Mesenteric fat pad (tissue), 1 donor: ENCODE data around the gene AFAP1. TPM values are rescaled to one million over a fixed set of nuclear protein-coding genes. Genes with fewer than 3 reads are reported as not detected.

Experiments used
- DNase-seq: peaks from one replicate; pipeline ENCODE4 v3.0.0-alpha.2; 2020; ENCODE audit warnings: low spot score
- total RNA-seq: library from RNA; stranded (reverse); fragmentation: NEBNext Ultra II Directional; extraction: Animal tissue kit (Norgen Biotek cat#: 25700); gene quantifications from one replicate; pipeline ENCODE4 v1.2.1, GENCODE V29; 2021
- donor health status: DM: yes; HTN: yes; CAD: no.

The AFAP1 gene
- total RNA-seq, 1 donor from 2014 or later, result 33.9 TPM

DNA sequence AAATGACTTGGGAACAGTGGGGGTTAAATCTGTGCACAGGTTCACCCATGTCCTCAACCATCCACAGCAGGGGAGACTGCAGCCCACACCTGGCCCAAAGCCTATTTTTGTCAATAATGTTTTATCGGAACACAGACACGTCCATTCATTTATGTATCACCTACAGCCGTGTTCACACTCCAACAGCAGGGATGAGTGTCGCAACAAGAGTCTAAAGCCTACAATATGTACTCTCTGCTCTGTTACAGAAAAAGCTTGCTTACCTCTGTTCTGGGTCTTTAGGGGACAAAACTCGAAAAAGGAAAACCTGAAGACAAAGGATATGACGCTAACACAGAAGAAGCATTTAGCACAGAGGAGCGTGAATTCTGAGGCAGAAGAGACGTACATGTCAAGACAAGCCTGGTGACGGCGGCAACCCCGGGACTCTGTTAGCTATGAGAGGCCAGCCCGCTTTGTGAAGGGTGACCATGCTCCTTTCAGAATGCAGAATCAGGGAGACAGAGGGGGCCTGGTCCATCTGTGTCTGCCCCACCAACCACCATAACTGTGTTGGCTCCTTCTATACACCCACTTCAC is 45.5 kb downstream of the AFAP1 start:
- DNase-seq, result no peak

DNA sequence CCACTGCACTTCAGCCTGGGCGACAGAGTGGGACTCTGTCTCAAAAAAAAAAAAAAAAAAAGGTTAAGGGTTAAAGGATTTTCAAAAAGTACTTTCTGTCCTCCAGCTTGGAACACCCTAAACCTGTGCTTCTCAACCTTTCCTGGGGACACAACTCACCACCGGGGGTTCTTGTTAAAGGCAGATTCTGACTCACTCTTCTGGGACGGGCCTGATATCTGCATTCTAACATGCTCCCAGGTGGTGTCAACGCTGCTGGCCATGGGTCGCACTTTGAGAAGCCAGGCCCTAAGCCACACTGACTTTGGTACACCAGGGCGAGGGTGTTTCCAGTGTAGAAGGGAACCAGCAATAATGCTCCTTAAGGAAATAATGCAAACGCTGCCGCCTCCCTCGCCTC is 46.1 kb downstream of the AFAP1 start:
- no peak for DNase-seq

DNA sequence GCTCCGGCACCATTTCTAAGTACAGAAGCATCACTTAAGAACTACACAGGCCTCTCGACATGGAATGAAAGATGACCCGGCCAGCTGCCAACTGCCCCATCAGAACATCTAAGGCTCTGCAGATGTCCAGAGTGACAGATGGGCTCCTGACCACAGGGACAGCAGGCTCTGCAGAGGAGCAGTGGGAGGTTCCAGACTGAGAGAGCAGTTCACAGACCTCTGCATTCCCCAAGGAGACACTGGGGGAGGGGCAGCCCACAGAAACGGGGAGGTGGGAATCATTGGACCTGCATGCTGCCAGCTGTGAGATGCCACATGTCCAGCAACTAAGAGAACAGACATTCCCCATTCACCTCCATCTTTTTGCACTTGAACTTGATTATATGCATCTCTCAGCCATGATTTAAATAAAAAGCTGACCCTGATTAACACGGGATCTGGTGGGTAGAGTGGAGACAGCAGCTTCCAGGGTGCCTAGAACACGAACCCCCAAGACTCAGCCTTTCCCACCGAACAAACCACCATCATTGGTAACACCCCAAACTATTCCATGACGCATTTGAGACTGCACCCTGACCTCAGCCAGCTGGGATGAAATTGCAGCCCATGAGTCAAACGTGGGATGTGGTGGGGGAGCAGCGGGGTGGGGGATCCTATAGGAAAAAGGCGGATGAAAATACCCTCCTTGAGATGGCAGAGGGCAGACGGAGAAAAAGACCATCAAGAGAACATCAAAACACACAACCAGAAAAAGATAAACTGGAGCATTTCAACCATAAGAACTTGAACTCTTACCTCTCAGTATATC is 47.2 kb downstream of the AFAP1 start:
- no peak for DNase-seq

DNA sequence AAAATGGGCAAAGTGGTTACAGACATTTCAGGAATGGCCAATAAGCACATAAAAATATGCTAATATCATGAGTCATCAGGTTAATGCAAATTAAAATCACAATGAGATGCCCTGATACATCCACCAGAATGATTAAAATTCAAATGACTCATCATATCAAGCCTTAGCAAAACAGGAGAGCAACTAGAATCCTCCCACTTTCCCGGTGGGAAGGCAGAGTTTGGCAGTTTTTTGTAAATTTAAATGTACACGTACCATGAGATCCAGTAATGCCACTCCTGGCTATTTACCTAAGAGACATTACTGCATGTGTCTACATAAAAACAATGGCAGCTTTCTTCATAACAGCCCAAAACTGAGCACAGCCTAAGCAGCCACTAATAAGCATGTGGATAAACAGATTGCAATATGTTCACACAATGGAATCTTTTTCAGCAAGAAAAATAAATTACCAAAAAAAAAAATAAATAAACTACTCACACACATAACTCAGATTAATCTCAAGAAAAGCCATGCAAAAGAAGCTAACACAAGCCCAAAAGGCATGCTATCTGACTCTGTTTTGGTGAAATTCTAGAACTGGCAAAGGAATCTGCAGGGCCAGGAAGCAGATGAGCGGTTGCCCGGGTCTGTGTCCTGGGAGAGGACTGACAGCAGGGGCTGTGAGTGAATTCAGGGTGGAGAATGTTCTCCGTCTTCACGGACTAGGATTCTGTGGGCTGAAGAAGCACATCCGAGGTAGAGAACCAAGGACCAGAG is 48.8 kb downstream of the AFAP1 start:
- DNase-seq, result no peak

DNA sequence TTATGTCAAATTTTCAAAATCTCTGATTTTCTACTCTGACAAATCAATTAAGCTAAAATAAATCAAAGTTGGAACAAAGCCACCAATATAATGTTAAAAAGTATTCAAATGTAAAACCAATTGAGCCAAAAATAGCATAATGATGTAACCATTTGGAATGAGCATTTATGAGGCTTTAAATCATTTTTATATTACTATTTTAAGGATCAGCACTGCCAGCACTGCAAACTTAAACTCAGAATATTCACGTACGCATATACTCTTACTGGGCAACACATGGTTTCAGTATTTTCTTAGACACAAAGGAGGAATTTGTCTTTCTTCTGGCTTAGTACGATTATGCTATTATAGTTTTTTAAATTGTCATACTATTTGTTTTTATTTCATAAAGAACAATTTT is 52.2 kb downstream of the AFAP1 start:
- DNase-seq, result no peak

DNA sequence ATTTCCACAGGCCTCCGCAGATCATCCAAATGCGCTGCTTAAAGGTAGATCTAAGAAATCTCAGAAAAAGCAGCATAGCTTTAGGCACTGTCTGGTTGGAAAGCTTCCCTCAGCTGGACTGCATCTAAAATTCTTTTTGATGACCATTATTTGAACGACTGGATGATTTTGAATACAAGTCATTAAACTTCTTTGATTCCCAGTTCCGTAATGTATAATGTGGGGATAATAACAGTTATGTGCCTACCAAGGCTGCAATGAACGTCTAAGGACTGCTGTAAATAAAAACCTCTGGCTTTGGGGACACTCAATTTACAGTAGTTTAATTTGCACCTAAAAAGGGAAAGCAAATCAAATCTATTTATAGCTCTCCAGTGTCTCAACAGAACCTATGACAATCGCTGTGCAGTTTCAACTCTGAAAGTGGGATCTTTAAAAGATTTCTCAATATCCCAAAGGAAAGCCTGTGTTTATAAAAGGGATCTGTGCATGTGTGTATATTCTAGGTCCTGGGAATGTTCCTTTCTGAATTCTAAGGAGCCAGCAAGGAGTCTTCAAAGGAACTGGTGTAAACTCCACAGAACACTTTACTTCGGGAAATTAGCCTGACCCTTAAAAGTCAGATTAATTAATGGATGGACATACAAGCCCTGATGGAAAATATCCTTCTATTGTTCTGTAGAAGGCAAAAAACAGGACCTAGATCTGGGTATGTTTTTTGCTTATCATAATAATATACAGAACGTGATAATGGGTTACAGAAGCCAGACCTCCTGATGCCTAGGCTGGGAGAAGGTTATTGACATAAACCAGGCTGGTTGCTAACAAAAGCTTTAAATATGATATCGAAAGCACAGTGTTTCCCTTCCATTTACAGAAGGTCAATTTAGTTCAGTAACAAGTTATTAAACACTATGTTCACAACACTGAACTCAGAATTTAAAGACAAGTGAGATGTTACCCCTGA is 53.4 kb downstream of the AFAP1 start:
- no peak for DNase-seq

DNA sequence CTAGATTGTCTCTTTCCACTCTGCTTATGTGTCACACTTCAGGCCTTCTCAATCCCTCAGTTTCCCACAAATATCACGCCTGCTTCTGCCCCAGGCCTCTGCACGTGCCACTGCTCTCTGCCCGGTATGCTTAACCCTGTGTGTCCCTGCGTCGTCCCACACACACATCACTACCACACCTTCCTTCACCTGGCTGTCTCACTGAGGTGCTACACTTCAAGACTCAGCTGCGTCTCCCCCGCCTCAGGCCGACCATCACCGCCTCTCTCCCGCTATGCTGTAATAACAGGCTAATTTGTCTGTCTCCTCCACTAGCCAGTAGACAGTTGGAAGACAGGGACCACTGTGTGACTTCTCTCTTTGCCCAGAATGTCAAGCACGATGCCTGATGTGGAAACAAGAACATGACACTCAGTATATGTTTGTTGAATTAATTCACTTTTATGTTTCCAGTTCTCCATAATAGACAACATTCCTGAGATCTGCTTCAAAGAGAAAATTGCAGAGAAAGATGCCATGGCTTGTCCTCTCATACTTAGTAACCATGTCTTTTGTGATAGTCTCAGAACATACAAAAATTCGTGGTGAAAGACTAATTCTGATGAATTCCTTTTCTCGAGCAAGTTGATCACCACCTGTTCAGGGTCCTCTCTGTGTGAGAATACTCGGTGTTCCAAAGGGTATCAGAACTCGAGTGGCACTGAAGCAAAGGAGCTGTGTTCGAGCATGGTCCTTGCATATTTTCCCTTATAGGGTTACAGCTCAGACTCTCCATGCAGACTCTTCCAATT is 54.2 kb downstream of the AFAP1 start:
- DNase-seq, result no peak

DNA sequence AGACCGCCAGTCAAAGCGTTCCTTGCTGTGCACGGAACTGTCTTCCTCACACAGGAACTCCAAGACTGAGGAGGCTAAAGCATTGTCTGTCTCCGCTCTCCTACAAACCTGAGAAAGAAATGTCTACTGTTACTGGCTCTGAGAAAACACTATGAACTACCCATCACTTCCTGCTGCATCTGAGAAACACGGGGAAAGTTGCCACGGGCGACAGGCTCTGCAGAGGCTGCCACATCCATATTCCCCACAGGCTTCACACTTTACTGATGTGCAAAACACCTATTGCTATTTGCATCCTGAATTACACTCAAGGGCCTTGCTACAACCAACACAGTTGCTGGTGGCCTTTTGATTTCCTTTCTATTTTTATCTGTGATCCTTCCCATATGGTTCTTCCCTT is 59.0 kb downstream of the AFAP1 start:
- no peak for DNase-seq

DNA sequence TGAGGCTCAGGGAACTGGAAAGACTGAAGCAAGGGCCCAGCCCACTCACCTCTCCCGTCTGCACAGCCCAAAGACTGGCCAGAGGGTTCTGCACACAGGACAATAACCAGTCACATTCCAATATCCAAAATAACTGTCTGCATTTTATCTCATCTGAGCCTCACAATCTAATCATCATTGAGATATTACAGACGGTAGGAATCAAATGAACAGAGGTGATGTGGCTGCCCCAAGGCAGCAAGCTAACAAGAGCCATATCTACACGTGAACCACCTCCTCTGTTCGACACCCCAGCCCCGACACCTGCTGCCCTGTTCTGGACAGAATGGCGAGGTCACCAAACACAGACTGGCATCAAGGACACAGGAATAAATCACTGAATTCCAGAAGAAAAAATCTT is 60.5 kb downstream of the AFAP1 start:
- DNase-seq, result no peak

DNA sequence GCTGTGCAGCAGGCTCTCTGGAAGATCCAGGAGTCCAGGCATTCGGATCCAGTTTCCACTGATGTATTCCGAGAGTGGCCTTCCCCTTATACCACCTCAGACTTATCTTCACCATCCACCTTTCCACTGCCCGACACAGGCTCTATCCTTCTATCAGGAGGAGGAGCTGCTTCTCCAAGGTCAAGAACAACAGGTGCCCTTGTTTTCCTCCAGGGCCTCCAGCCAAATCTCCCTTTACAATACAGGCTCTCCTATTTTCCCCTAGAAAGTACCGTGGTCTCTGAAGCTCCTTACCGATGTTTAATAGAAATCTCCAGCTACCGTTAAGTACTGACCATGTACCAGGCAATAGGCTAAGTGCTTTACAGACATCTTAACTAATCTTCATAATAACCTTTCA is 61.3 kb downstream of the AFAP1 start:
- no peak for DNase-seq

DNA sequence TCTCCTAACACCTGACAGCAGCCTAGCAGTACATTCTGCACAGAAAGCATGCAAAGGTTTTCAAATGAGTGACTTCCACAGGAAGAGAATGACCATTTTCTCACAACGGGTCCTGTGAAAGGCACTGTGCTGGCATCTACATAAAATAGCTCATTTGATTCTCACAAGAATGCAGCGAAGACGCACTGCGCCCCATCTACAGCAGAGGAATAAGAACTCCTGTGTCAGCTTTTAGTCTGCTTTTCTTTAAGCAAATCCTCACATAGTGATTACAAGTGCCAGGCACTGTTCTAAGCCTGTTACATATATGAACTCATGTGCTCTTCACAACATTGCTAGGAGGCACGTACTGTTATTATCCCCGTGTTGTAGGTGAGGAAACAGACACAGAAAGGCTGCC is 62.5 kb downstream of the AFAP1 start:
- DNase-seq, result no peak

DNA sequence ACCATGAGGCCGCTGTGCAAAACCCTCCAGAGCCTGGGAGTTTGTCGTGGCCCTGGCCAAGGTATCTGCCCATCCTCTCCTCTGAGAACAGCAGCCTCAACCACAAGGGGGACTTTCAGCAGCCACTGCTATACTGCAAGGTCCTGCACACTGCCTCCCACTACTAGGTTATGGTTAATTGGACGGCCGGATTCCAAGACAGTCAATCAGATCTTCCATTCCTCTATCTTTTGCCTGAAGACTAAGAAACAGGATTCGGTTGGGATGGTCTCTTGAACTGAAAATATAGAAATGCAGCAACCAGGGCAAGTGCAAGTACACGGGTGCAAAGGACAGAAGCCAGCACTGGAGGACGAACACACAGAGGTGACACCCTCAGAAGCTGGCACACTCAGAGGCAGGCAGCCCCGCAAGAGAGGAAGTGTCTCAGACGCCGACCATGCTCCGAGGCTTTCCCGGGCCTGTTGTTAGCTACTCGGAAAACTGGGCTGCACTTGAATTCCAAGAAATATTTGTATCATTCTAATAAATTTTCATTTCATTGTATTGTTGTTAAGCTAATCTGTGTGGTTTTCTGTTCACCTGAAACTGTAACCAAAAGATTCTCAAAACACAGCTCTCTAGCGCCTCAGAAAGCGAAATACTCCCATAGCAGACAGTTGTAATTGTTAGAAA is 63.3 kb downstream of the AFAP1 start:
- DNase-seq, result no peak

DNA sequence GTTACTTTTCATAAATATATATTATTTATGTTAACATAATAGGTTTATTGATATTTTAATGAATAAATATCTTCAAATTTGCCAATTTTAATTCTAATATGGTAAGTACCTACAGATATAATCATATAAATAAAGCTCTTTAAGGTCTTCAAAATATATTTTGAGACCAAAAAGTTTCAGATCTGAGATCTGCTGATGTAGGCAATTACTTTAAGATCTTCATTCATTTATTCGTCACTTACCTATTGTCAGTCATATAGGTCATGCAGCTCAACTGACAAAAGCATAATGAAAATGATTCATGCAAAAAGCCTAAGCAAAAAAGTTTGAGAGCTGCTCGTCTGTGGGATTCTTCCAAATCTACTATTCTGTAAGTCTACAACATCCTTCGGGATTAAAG is 64.8 kb downstream of the AFAP1 start:
- DNase-seq, result no peak

DNA sequence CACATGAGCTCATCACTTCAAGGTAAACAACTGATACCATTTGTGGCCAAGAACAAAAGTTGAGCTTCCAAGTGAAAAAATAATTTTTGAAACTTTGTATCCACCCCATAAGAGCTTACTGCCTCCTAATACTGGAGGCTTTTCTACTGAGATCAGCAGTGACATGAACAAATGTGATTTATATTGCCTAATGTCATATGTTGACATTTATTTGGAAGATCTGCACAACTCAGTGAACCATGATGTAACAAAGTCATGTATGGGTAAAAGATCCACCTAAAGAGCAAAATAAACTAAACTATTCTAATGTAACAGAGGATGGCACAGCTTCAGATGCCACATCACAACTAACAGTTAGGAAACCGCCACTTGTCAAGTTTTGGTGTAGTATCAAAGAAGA is 65.8 kb downstream of the AFAP1 start:
- DNase-seq, result no peak

DNA sequence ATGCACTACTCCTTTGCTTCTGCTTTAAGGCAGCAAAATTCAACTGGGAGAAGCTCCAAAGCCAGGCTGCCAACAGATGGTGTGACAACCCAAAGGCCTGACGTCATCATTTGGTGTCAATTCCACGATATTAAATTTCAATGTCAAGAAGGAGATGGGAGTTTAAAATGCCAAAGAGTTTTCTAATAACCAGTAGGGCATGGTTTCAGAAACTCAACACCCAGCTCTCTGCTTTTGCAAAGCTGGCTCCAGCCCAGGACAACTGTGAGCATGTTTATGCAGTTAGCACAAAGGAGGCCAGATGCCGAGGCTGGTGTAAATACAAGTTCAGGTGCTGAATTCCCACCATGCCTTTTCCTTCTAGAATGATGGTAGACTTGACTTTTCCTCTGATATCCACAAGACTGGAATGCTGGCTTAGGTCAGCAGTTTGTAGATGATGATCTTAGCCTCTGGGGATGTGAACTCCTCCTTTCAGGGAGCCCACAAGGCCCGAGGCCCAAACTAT is 67.3 kb downstream of the AFAP1 start:
- DNase-seq, result no peak

DNA sequence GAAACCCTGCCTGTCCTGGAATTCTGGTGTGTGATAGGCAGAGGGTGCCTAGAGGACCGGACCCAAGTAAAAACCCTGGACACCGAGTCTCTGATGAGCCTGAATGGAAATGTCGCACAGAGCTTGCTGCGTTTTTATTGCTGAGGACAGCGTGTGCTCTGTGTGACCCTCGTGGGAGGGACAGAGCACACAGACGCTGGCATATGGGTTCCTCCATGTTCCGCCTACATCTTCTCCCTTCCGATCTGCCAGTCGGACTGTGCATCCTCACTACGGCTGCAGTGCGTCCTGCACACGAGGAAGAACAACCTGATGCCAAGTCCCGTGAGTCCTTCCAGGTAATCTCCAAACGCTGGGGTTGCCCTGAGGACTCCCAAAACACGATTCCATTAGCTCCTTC is 68.3 kb downstream of the AFAP1 start:
- no peak for DNase-seq

DNA sequence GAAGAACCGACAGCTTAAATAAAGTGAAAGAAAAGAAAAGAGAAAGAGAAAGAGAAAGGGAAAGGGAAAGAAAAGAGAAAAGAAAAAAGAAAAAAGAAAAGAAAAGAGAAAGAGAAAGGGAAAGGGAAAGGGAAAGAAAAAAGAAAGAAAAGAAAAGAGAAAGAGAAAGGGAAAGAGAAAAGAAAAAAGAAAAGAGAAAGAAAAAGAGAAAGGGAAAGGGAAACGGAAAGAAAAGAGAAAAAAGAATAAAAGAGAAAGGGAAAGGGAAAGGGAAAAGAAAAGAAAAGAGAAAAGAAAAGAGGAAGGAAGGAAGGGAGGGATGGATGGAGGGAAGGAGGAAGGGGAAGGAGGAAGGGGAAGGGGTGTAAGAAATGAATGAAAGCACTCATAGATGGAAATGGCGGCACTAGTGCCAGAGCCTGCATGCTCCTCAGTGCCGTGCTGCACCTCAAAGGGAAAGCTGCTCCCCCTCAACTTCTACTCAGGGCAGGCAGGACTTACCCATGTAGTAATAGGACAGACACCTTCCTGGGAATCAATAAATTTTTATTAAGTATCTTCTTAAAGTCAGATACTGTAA is 70.7 kb downstream of the AFAP1 start:
- DNase-seq, result no peak

DNA sequence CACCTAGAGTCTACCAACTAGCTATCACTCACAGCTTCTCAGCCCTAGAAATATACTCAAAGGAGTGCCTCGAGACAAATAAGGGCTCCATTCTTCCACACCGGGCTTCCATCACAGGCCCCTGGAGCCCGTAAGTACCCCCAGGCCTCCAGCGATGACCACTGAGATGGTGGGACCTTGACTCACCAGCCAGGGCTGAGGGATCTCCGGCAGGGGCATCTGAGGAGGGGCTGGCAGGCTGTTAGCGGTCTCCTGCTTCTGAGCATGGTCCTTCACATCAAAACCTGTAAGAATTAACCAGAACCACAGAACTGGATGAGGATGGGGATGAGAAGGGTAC is 71.3 kb downstream of the AFAP1 start:
- no peak for DNase-seq

DNA sequence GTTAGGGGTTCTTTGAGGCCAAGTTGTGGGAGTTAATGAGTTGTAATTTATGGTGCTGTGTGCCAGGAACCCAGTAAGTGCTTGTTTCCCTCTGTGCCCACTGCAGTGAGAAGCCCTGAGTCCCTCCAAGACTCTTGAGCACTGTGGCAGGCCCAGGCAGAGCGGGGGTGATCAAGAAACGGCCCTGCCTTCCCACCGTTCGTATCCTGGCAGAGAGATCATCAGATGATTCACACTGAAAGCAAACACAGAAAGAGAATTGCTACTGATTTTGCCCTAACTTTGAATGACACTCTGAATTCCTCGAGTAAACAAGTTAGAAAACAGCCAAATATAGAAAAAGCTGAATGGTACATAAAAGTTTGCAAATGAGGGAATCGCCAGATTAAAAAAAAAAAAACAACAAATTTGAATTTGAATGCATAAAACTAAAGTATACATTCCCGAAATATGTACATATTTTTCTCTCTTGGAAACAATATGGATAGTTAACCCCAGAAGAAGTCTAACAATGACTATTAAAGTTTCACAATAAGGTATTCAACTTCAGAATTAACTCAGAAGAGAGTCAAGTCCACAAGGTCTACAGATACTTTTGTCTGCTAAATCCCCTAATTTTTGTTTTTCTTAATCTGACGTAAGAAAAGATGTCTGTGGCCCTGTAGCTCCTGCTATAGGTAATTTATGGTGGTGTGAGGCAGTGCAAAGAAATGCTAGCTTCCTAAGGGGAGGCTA is 71.8 kb downstream of the AFAP1 start:
- no peak for DNase-seq
